K562 (cell line): ENCODE data around the gene MYO10. TPM values are rescaled to one million over a fixed set of nuclear protein-coding genes. Genes with fewer than 3 reads are reported as not detected.

Experiments used
- ATAC-seq: fragments of 200-7000 bp; cut with Tn5 transposase; 3 replicates; pipeline ENCODE4 v1.9.1; 2020; ENCODE audit warnings: moderate library complexity
- BruUV-seq: library from RNA; stranded (reverse); fragments of 400-500 nt; replicated peaks from 2 replicates; lab custom pipeline; 2021; lab: Mats Ljungman, UMichigan
- CTCF ChIA-PET: fragments of 300-600 bp; formaldehyde crosslinking; extraction: SDS; loops from one replicate; lab custom pipeline; 2021; ENCODE audit warnings: low intra/inter-chr PET ratio; lab: Yijun Ruan, JAX
- POLR2A ChIA-PET: fragments of 300-600, 350-650 bp; sonication (Branson Sonifier 250); formaldehyde crosslinking; extraction: SDS; loops from one replicate; lab custom pipeline; 2021; ENCODE audit warnings: antibody characterized with exemption, inconsistent platforms; lab: Yijun Ruan, JAX
- DNase-seq, 4 experiments: peaks; one replicate each; pipeline versions ENCODE4 v3.0.0 to v3.0.0-alpha.2; 2011 to 2018; ENCODE audit warnings: low spot score in 3 of 4, mixed read lengths in 3 of 4; ENCODE audit errors: extremely low read depth in 1 of 4
- FAIRE-seq: peaks from 2 replicates; lab custom pipeline; 2011; peaks lifted over from hg19 to GRCh38; lab: Jason Lieb, UNC
- H2AFZ ChIP-seq: 2 replicates; pipeline ENCODE4 v1.6.0; 2011; ENCODE audit warnings: low read depth, low read length, control low read depth, inconsistent platforms
- H3K27ac ChIP-seq: fragments of 200-600 bp; 3 replicates; pipeline ENCODE4 v1.8.0; 2011; ENCODE audit warnings: low read depth, mild to moderate bottlenecking, control low read depth, inconsistent platforms, low read length, moderate library complexity, mixed read lengths; ENCODE audit errors: extremely low read depth
- H3K27me3 ChIP-seq, 2 experiments: fragments of 300-600 bp in 1 of 2; 2 replicates in 1 of 2; 3 replicates in 1 of 2; pipeline versions ENCODE4 v1.6.0 to v1.8.0; 2011; ENCODE audit warnings: inconsistent platforms in 2 of 2, low read length in 2 of 2, mild to moderate bottlenecking in 1 of 2, mixed read lengths in 1 of 2, moderate library complexity in 1 of 2; ENCODE audit not compliant: control insufficient read depth in 2 of 2, insufficient read depth in 2 of 2
- H3K36me3 ChIP-seq: fragments of 300-600 bp; 3 replicates; pipeline ENCODE4 v1.8.0; 2011; ENCODE audit warnings: mild to moderate bottlenecking, low read length, inconsistent platforms; ENCODE audit not compliant: control insufficient read depth, insufficient read depth
- H3K4me1 ChIP-seq, 2 experiments: fragments of 200-600 bp in 1 of 2; replicated peaks in 1 of 2; 2 replicates in 1 of 2; 3 replicates in 1 of 2; pipeline versions ENCODE4 v1.5.1 to v1.8.0; 2011; ENCODE audit warnings: inconsistent platforms in 2 of 2, low read length in 2 of 2, mild to moderate bottlenecking in 1 of 2, mixed read lengths in 1 of 2, moderate library complexity in 1 of 2; ENCODE audit not compliant: control insufficient read depth in 2 of 2, insufficient read depth in 2 of 2
- H3K4me2 ChIP-seq: 2 replicates; pipeline ENCODE4 v1.6.1; 2011; ENCODE audit warnings: low read length, control low read depth, inconsistent platforms, mixed read lengths; ENCODE audit not compliant: insufficient read depth
- H3K4me3 ChIP-seq: fragments of 200-600 bp; sonication (generic), shearing (Covaris generic); 2 replicates; pipeline ENCODE4 v1.5.1; 2016; ENCODE audit warnings: control low read depth, inconsistent platforms
- H3K79me2 ChIP-seq: fragments of 200-600 bp; 3 replicates; pipeline ENCODE4 v1.8.0; 2011; ENCODE audit warnings: low read length, inconsistent platforms; ENCODE audit not compliant: control insufficient read depth, insufficient read depth
- H3K9ac ChIP-seq, 2 experiments: 2 replicates each; pipeline versions ENCODE4 v1.6.0 to v1.6.1; 2011; ENCODE audit warnings: low read depth in 2 of 2, low read length in 2 of 2, control low read depth in 1 of 2, inconsistent platforms in 1 of 2, mild to moderate bottlenecking in 1 of 2, mixed read lengths in 1 of 2; ENCODE audit not compliant: insufficient read depth in 1 of 2
- H3K9me1 ChIP-seq: one replicate; pipeline ENCODE4 v1.6.0; 2011; ENCODE audit warnings: inconsistent platforms, mild to moderate bottlenecking, low read length, moderate library complexity; ENCODE audit not compliant: control insufficient read depth, insufficient read depth
- H3K9me3 ChIP-seq: replicated peaks from 2 replicates; pipeline ENCODE4 v1.5.1; 2011; ENCODE audit warnings: low read depth, low read length, inconsistent platforms; ENCODE audit not compliant: control insufficient read depth, insufficient read depth
- H4K20me1 ChIP-seq: replicated peaks from 2 replicates; pipeline ENCODE4 v1.6.1; 2011; ENCODE audit warnings: low read length, inconsistent platforms, mixed read lengths; ENCODE audit not compliant: control insufficient read depth, insufficient read depth
- BACH1 ChIP-seq: fragments of 200-800 bp; sonication (Bioruptor generic); IDR thresholded peaks from 2 replicates; pipeline ENCODE4 v1.6.1; 2016; ENCODE audit warnings: missing genetic modification characterization, missing compliant biosample characterization
- E2F5 ChIP-seq: sonication (generic); formaldehyde crosslinking; IDR thresholded peaks from 2 replicates; pipeline ENCODE4 v1.8.0; 2022; ENCODE audit warnings: mild to moderate bottlenecking, missing genetic modification reagents
- TRIM28 ChIP-seq: fragments of 450-650 bp; IDR thresholded peaks from 2 replicates; pipeline ENCODE4 v1.6.1; 2017
- ZBTB49 ChIP-seq: sonication (generic); formaldehyde crosslinking; IDR thresholded peaks from 2 replicates; pipeline ENCODE4 v1.8.0; 2022; ENCODE audit warnings: missing genetic modification reagents, mild to moderate bottlenecking, borderline replicate concordance
- WGBS: fragments of 100-300 bp; shearing (Covaris generic); methylation state at CpG from one replicate; pipeline ENCODE4 v1.1.6; 2016; ENCODE audit warnings: low coverage, mixed read lengths; ENCODE audit not compliant: insufficient coverage; ENCODE audit errors: missing lambda C conversion rate; 5-methylcytosine and 5-hydroxymethylcytosine counted together
- in situ Hi-C: fragments of 300-500 bp; cut with MboI; formaldehyde crosslinking; loops from 4 replicates; pipeline ENCODE4 v1.15.0; 2018; ENCODE audit warnings: inconsistent platforms, mixed read lengths
- intact Hi-C: fragments of 100-400 bp; cut with micrococcal nuclease; formaldehyde crosslinking; loops from 2 replicates; pipeline ENCODE4 v1.14.2; 2022
- polyA plus RNA-seq, 8 experiments: library from polyadenylated mRNA; depleted of rRNA in 4 of 8; stranded (reverse) in 5 of 8; unstranded in 3 of 8; fragments of >200 nt; fragmentation: Nextera tagmentation in 2 of 8; fragmentation: Illumina TruSeq in 1 of 8; extraction: Ambion mirVana in 2 of 8; extraction: Trizol in 1 of 8; gene quantifications; 2 replicates each; pipeline versions ENCODE4 v1.2.1 to v1.2.3, GENCODE V29; 2011 to 2014; ENCODE audit warnings: inconsistent platforms in 1 of 8, missing spikeins in 1 of 8
- total RNA-seq, 7 experiments: library from RNA; depleted of rRNA in 6 of 7; stranded (reverse); fragments of >200 nt in 6 of 7; fragmentation: Illumina TruSeq in 2 of 7; extraction: Trizol in 2 of 7; gene quantifications; 2 replicates each; pipeline versions ENCODE4 v1.2.1 to v1.2.3, GENCODE V29; 2011 to 2021; ENCODE audit warnings: low replicate concordance in 1 of 7

MYO10 gene
- total and polyA plus RNA-seq, 9 of the 15 experiments (the other 6 are each of a cell fraction or from before 2014, with no cell fraction given), result 0.04 to 0.24 TPM; not detected in 7

- CTCF ChIA-PET, result no interaction called here
- POLR2A ChIA-PET, result no interaction called here
- DNase-seq, result no peak
- FAIRE-seq, result no peak
- H3K4me2 ChIP-seq, result no peak overlapping the region
- H2AFZ ChIP-seq, result no peak overlapping the region
- ATAC-seq, result no peak
- H3K9ac ChIP-seq, result no peak overlapping the region
- H3K79me2 ChIP-seq, result no peaks in the 10 kb centered on the region
- no peaks in the 10 kb centered on the region for H3K36me3 ChIP-seq
- H4K20me1 ChIP-seq, result no peaks in the 10 kb centered on the region
- H3K4me3 ChIP-seq, result no peak overlapping the region
- intact Hi-C loops, result no loop called here
- H3K27me3 ChIP-seq, result peaks cover 0 to 7% of the 10 kb centered on the region in 2 experiments; a peak in 2 of 5 replicates
- no peak overlapping the region for H3K27ac ChIP-seq
- TF ChIP-seq TRIM28, result no peak
- TF ChIP-seq ZBTB49 (CRISPR knock-in tag), result no peak
- TF ChIP-seq E2F5 (CRISPR knock-in tag), result no peak
- TF ChIP-seq BACH1 (tag), result no peak
- H3K9me1 ChIP-seq, result no peaks in the 10 kb centered on the region
- no peaks in the 10 kb centered on the region for H3K9me3 ChIP-seq
- WGBS, result 1% methylated on average over 8 of the region's 8 CpGs
- no peaks in the 10 kb centered on the region for H3K4me1 ChIP-seq
- in situ Hi-C loops, result loop anchor here (25.0 kb wide), 1 partner anchor 1513 kb away; no protein-coding TSS in a partner anchor
- no TSS peak for BruUV-seq
Measured at GRCh38 chr5:16799796-16800195, 136.3 kb downstream of the MYO10 start.
